ENCODE data around the gene TUT7. TPM values are rescaled to one million over a fixed set of nuclear protein-coding genes. Genes with fewer than 3 reads are reported as not detected.

The TUT7 gene
- total RNA-seq, 1 experiment from 2014 or later, result 24.5 TPM

DNA sequence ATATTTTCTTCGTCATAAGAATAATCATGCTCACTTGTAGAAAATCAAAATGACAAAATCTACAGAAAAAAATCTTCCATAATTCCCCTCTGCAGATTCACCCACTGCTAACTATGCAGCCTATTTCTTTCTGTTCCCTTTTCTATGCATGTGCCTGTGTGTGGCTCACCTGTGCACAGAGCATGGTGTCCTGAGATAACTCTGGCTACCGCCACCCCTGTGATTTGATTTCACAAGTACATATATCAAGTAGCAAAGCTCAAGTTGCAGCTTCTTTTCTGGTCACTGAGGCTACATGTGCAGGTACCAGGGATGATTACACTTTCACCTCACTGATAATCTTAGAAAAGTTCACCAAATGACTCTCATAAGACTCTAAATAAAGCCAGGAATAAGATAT lies 53.5 kb downstream of the TUT7 start:
- Mint-ChIP-seq H3K27ac (no peak overlapping the region), H3K4me3 (no peak overlapping the region), H3K4me1 (peaks cover 22% of the 10 kb centered on the region), H3K27me3 (ENCODE audit: low read depth) (no peaks in the 10 kb centered on the region), H3K36me3 (peaks cover 32% of the 10 kb centered on the region), H3K9me3 (no peaks in the 10 kb centered on the region)
- CTCF ChIA-PET, result no interaction called here
- ATAC-seq, result no peak
- DNase-seq (ENCODE audit: low spot score), result no peak
- TF ChIP-seq GABPB1 (CRISPR knock-in tag; IDR thresholded peaks at IDR 0.05) (no peak), FOXP1 (CRISPR knock-in tag; IDR thresholded peaks at IDR 0.05; ENCODE audit: borderline replicate concordance) (no peak), ATF1 (CRISPR knock-in tag; IDR thresholded peaks at IDR 0.05) (no peak), FOXK1 (CRISPR knock-in tag; IDR thresholded peaks at IDR 0.05) (no peak)
- TF ChIP-seq, protein P1, sequence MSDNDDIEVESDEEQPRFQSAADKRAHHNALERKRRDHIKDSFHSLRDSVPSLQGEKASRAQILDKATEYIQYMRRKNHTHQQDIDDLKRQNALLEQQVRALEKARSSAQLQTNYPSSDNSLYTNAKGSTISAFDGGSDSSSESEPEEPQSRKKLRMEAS (CRISPR knock-in tag; IDR thresholded peaks at IDR 0.05), result no peak
- TF ChIP-seq, protein P2, sequence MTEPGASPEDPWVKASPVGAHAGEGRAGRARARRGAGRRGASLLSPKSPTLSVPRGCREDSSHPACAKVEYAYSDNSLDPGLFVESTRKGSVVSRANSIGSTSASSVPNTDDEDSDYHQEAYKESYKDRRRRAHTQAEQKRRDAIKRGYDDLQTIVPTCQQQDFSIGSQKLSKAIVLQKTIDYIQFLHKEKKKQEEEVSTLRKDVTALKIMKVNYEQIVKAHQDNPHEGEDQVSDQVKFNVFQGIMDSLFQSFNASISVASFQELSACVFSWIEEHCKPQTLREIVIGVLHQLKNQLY (CRISPR knock-in tag; IDR thresholded peaks at IDR 0.05), result no peak
- TF ChIP-seq, protein P3, sequence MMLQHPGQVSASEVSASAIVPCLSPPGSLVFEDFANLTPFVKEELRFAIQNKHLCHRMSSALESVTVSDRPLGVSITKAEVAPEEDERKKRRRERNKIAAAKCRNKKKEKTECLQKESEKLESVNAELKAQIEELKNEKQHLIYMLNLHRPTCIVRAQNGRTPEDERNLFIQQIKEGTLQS (CRISPR knock-in tag; conservative IDR thresholded peaks at IDR 0.05), result no peak
- TF ChIP-seq, protein P4, sequence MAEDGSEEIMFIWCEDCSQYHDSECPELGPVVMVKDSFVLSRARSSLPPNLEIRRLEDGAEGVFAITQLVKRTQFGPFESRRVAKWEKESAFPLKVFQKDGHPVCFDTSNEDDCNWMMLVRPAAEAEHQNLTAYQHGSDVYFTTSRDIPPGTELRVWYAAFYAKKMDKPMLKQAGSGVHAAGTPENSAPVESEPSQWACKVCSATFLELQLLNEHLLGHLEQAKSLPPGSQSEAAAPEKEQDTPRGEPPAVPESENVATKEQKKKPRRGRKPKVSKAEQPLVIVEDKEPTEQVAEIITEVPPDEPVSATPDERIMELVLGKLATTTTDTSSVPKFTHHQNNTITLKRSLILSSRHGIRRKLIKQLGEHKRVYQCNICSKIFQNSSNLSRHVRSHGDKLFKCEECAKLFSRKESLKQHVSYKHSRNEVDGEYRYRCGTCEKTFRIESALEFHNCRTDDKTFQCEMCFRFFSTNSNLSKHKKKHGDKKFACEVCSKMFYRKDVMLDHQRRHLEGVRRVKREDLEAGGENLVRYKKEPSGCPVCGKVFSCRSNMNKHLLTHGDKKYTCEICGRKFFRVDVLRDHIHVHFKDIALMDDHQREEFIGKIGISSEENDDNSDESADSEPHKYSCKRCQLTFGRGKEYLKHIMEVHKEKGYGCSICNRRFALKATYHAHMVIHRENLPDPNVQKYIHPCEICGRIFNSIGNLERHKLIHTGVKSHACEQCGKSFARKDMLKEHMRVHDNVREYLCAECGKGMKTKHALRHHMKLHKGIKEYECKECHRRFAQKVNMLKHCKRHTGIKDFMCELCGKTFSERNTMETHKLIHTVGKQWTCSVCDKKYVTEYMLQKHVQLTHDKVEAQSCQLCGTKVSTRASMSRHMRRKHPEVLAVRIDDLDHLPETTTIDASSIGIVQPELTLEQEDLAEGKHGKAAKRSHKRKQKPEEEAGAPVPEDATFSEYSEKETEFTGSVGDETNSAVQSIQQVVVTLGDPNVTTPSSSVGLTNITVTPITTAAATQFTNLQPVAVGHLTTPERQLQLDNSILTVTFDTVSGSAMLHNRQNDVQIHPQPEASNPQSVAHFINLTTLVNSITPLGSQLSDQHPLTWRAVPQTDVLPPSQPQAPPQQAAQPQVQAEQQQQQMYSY (CRISPR knock-in tag; IDR thresholded peaks at IDR 0.05), result no peak
- POLR2A ChIA-PET, result no interaction called here

DNA sequence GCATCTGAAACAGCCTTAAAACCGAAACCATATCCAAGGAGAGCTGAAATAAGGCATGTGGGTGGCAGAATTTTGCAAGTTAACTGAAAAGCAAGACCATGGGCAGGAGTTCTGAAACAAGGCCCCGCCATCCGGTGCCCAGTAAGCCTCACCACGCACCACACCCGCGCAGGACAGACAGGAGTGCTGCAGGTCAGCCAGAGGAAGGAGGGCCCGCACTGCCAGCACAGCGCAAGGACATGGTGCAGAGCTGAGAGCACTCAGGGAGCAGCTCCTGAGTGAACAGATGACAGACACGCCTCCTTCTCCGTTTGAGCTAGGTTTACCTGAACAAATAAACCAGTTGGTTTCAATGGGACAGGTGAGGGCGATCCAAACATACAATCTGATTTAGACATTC lies 55.3 kb downstream of the TUT7 start:
- Mint-ChIP-seq H3K4me1 (peaks cover 9% of the 10 kb centered on the region), H3K27ac (no peak overlapping the region), H3K27me3 (ENCODE audit: low read depth) (no peaks in the 10 kb centered on the region), H3K9me3 (no peaks in the 10 kb centered on the region), H3K36me3 (peaks cover 29% of the 10 kb centered on the region), H3K4me3 (no peak overlapping the region)
- ChIA-PET CTCF (interaction anchor here (0.9 kb wide), 1 partner anchor 97 kb away, joined by 4 read pairs; no protein-coding TSS in a partner anchor), POLR2A (no interaction called here)
- ATAC-seq, result no peak
- DNase-seq (ENCODE audit: low spot score), result no peak
- TF ChIP-seq EMX1 (CRISPR knock-in tag; IDR thresholded peaks at IDR 0.05) (no peak), PRRX2 (CRISPR knock-in tag; IDR thresholded peaks at IDR 0.05) (no peak), ELF4 (CRISPR knock-in tag; IDR thresholded peaks at IDR 0.05; ENCODE audit: low read depth) (no peak), GRHL2 (CRISPR knock-in tag; IDR thresholded peaks at IDR 0.05; ENCODE audit: insufficient replicate concordance, severe bottlenecking) (no peak), ZNF671 (CRISPR knock-in tag; IDR thresholded peaks at IDR 0.05) (no peak), ESRRA (CRISPR knock-in tag; IDR thresholded peaks at IDR 0.05; ENCODE audit: borderline replicate concordance) (no peak), NFYB (CRISPR knock-in tag; conservative IDR thresholded peaks at IDR 0.05; ENCODE audit: low read depth) (no peak), CREM (CRISPR knock-in tag; IDR thresholded peaks at IDR 0.05) (no peak), TEAD1 (CRISPR knock-in tag; IDR thresholded peaks at IDR 0.05) (no peak)
- TF ChIP-seq, protein P5, sequence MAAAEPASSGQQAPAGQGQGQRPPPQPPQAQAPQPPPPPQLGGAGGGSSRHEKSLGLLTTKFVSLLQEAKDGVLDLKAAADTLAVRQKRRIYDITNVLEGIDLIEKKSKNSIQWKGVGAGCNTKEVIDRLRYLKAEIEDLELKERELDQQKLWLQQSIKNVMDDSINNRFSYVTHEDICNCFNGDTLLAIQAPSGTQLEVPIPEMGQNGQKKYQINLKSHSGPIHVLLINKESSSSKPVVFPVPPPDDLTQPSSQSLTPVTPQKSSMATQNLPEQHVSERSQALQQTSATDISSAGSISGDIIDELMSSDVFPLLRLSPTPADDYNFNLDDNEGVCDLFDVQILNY (CRISPR knock-in tag; IDR thresholded peaks at IDR 0.05), result no peak
- TF ChIP-seq, protein P6, sequence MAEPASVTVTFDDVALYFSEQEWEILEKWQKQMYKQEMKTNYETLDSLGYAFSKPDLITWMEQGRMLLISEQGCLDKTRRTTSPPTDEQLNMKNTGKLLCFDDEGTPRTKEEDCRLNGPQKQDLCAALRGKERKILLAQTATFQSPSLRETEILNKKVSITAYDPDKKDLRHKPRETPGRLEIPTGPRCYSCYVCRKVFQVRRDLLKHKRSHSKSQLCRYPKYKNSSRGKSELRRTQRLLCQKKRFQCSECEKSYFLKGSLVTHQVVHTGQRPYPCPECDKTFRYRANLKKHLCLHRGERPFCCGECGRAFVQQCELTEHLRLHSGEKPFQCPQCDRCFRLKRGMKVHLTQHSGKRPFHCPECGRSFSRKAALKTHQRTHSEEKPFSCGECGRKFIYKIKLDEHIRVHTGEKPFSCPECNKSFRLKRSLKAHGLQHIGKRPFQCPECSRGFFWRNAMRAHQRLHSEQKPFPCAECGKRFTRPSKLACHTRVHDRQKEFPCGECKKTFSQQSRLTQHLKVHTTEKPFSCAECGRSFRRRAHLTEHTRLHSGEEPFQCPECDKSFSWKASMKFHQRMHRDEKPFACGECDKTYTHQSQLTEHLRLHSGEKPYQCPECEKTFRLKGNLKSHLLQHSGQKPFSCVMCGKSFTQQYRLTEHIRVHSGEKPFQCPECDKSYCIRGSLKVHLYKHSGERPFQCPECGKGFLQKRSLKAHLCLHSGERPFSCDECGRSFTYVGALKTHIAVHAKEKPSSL (CRISPR knock-in tag; conservative IDR thresholded peaks at IDR 0.05), result no peak
- TF ChIP-seq, protein P7, sequence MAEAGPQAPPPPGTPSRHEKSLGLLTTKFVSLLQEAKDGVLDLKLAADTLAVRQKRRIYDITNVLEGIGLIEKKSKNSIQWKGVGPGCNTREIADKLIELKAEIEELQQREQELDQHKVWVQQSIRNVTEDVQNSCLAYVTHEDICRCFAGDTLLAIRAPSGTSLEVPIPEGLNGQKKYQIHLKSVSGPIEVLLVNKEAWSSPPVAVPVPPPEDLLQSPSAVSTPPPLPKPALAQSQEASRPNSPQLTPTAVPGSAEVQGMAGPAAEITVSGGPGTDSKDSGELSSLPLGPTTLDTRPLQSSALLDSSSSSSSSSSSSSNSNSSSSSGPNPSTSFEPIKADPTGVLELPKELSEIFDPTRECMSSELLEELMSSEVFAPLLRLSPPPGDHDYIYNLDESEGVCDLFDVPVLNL (CRISPR knock-in tag; IDR thresholded peaks at IDR 0.05; ENCODE audit: borderline replicate concordance, low read depth), result no peak
- TF ChIP-seq, protein P4 (CRISPR knock-in tag; IDR thresholded peaks at IDR 0.05), result no peak
